GM12864 (cell line): ENCODE results near the gene PSKH1.
A peak's percentile ranks its signal among the peaks of the same experiment; 100 is the strongest.

Experiments
- DNase-seq: peaks from one replicate; pipeline ENCODE4 v3.0.0-alpha.2; 2011; ENCODE audit warnings: low read depth
- H3K4me3 ChIP-seq: 2 replicates; pipeline ENCODE4 v1.5.1; 2011; ENCODE audit warnings: mild to moderate bottlenecking, low read depth, low read length, control low read depth
- TF ChIP-seq, protein P1 (sequence below): IDR thresholded peaks from 2 replicates; pipeline ENCODE4 v1.5.1; 2011; ENCODE audit warnings: low read depth, mild to moderate bottlenecking, moderate library complexity, low read length, control low read depth, inconsistent platforms; ENCODE audit errors: missing control alignments

Gene PSKH1

DNA sequence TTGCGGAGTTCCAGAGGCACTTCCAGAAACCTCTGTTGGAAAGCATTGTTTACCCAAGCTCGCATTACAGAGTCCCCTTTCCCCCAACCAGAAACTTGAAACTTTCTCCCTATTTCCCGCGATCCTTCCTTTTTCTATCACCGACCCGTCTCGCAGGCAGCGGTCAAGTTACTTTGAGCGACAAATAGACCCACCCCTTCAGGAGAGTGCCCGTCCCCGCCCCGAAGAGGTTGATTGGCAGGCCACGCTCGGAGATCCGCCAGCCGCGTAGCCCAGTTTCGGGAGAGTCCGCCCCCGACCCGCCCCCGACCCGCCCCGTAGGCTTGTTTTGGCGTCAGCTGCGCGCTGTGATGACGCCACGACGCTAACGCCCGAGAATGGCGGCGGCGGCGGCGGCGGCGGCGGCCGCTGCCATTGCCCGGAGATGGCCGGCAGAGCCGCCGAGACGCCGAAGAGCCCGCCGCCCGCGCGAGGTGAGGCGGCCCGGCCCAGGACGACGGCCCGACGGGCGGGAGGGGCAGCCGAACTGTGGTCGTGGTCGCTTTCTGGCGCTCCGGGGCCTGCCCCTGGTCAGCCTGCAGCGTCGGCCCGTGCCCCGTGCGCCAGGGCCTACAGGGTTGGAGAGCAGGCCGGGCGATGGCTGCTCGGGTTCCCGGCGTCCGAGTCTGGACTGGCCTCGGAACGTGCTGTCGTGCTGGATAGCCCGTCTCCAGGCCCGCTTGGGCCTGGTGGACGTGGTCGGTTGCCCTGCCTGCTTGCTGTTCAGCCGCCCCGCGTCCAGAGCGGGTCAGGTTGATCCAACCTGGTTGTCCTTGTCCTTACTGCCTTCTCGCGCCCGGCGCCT is at the start of gene PSKH1:
Gene PSKH1 (plus strand): TSS at position 356 of the 844 bp plus-strand sequence. CDS start 15,496 bp downstream, outside the sequence.
- DNase-seq, result peak; percentile 70
- TF ChIP-seq, protein P1, sequence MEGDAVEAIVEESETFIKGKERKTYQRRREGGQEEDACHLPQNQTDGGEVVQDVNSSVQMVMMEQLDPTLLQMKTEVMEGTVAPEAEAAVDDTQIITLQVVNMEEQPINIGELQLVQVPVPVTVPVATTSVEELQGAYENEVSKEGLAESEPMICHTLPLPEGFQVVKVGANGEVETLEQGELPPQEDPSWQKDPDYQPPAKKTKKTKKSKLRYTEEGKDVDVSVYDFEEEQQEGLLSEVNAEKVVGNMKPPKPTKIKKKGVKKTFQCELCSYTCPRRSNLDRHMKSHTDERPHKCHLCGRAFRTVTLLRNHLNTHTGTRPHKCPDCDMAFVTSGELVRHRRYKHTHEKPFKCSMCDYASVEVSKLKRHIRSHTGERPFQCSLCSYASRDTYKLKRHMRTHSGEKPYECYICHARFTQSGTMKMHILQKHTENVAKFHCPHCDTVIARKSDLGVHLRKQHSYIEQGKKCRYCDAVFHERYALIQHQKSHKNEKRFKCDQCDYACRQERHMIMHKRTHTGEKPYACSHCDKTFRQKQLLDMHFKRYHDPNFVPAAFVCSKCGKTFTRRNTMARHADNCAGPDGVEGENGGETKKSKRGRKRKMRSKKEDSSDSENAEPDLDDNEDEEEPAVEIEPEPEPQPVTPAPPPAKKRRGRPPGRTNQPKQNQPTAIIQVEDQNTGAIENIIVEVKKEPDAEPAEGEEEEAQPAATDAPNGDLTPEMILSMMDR, result no peak
- H3K4me3 ChIP-seq, result peak within 1 kb of the TSS; percentile 86

DNA sequence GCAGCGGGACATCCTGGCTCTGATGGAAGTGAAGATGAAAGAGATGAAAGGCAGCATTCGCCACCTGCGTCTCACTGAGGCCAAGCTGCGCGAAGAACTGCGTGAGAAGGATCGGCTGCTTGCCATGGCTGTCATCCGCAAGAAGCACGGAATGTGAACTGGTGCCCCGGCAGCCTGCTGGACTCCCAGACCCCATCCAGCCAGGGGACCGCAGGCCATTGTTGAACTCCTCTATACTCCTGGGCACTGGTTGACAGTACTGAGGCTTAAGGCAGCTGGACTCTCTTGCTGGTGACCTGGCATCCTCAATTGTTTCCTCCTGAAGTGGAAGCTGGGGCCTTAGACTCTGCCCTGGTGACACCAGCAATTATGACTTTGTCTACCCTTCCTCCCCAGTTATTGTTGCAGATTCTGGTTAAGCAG is 49.7 kb upstream of the PSKH1 start:
- no peak for DNase-seq
- TF ChIP-seq, protein P1, result no peak
- H3K4me3 ChIP-seq, result peak overlapping the region; percentile 81

DNA sequence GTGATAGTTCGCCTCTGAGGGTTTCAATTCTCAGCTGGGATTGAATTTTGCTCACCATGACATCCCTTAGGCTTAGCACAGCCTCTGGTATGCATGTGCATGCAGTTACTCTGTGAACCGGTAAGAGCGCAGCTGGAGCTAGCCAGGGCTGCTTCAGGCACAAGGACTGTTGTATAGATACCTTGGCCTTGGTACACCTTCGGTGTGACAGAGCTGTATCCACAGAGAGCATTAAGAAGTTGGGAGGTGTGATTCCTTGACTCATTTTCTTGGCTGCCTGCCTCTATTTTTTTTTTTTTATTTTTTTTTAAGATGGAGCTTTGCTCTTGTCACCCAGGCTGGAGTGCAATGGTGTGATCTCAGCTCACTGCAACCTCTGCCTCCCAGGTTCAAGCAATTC is 48.6 kb upstream of the PSKH1 start:
- TF ChIP-seq, protein P1, result no peak
- H3K4me3 ChIP-seq, result no peak overlapping the region; the same call in 1 of the 2 replicates
- DNase-seq, result no peak

DNA sequence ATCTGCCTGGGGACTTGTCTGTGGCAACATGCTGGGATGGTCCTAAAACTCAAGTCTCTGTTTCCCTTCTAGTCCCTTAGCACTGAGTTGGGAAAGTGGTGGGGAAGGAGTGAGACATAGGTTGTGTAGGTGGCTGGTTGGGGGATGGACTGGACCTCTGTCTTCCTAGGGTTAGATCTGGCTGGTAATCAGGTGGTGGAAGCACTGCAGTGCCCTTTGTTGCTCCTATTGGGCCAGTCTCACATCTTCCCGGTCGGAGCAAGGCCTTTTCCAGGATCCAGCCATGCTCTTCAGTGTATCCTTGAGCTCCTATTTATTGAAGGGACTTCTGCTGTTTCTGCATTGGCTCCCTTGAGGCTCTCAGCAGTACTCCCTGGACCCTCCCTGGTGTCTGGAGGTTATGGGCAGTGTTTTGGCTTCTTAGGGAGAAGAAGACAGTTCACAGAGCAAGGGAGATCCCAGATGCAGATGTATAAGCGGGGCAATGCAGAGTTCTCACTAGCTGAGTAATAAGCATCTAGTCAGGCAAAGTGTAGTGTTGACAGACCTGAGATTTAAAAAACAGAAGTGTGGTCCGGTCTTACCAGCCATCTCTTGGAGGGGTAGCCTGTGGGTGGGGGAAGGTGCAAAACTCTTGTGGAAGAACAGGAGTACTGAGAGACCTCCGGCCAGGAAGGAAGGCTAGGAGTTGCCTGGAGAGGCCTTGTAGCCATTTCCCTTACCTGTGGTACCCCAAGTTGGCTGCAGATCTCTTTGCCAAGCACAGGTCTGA is 47.6 kb upstream of the PSKH1 start:
- H3K4me3 ChIP-seq, result peak overlapping the region; percentile 74
- TF ChIP-seq, protein P1, result no peak
- no peak for DNase-seq

DNA sequence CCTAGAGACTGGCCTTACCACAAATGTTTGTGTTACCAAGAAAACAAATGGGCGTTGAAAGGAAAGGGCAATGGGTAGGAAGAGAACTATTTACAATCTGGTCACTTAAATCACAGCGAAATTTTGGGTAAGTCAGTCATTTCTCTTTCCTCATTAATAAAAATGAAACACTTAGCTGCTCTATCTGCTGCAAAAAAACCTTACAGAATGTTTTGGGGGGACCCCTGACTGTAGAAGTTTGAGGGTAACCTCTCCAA is 47.1 kb upstream of the PSKH1 start:
- DNase-seq, result no peak
- TF ChIP-seq, protein P1, result no peak
- H3K4me3 ChIP-seq, result peak overlapping the region; percentile 74

DNA sequence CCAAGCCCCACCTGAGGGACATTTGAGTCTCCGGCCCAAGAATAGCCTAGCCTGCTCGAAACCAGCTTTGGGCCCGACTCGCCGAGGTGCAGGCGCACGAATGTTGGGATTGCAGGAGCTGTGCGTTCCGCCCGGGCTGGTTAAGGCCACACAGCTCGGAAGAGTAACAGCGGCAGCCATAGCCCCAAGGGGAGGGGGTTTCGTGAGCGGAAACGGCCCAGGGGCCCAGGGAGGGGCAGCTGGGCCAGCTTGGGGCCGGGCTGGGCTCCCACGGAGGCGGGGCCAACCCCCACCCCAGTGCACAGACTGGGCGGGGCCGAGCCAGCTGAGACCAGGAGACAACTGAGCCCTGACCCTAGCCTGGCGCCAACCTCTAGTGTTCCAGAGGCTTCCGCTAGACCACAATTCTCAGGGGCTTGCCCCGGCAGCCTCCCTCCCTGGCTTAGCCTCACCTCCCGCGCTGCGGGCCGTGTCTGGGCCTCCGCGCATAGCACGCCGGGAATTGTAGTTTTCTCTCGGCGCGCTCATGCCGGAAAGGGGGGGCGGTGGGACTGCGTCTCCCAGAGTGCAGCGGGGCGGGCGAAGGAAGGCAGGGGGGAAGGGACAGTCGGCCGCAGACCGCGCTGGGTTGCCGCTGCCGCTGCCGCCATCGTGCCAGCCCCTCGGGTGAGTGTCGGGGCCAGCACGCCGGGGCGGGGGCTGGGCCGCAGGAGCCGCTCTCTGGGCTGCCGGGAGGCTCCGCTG is 46.6 kb upstream of the PSKH1 start, which contains the start of gene NUTF2:
Gene NUTF2 (plus strand): TSS at position 614 of the 744 bp plus-strand sequence. CDS start 18,198 bp downstream, outside the sequence.
- DNase-seq, result peak; percentile 86
- TF ChIP-seq, protein P1, result no peak
- peak within 1 kb of the TSS; percentile 74 for H3K4me3 ChIP-seq
